Activated CD8-positive, alpha-beta T cell treated with anti-CD3 and anti-CD28 coated beads for 36 hours (primary cell): ENCODE results near the gene BAG2. TPM values are rescaled to one million over a fixed set of nuclear protein-coding genes. Genes with fewer than 3 reads are reported as not detected.

Experiments
- ATAC-seq: fragments of 200-7000 bp; cut with Tn5 transposase; one replicate; pipeline ENCODE4 v1.10.0; 2021; ENCODE audit warnings: mild to moderate bottlenecking, moderate library complexity
- CTCF ChIA-PET: fragments of 350-600 bp; sonication (Branson Sonifier 250); formaldehyde crosslinking; loops from one replicate; lab custom pipeline; 2021; ENCODE audit warnings: antibody characterized with exemption; lab: Charles Lee
- POLR2A ChIA-PET: fragments of 350-600 bp; sonication (Branson Sonifier 250); formaldehyde crosslinking; loops from one replicate; lab custom pipeline; 2021; ENCODE audit warnings: antibody characterized with exemption; lab: Charles Lee
- DNase-seq: peaks from one replicate; pipeline ENCODE4 v3.0.0-alpha.2; 2020
- H3K27ac Mint-ChIP-seq: one replicate; pipeline ENCODE4 v1.8.0; 2021; ENCODE audit warnings: mild to moderate bottlenecking, mixed read lengths
- H3K27me3 Mint-ChIP-seq: one replicate; pipeline ENCODE4 v1.8.0; 2021; ENCODE audit warnings: mixed read lengths
- H3K36me3 Mint-ChIP-seq: one replicate; pipeline ENCODE4 v1.8.0; 2021; ENCODE audit warnings: low read depth, mixed read lengths
- H3K4me1 Mint-ChIP-seq: one replicate; pipeline ENCODE4 v1.8.0; 2021; ENCODE audit warnings: low read depth, mixed read lengths
- H3K4me3 Mint-ChIP-seq: one replicate; pipeline ENCODE4 v1.8.0; 2021; ENCODE audit warnings: mild to moderate bottlenecking, moderate library complexity, mixed read lengths
- H3K9me3 Mint-ChIP-seq: one replicate; pipeline ENCODE4 v1.8.0; 2021; ENCODE audit warnings: mixed read lengths
- CTCF ChIP-seq: fragments of 200-600 bp; IDR thresholded peaks from one replicate; pipeline ENCODE4 v1.8.0; 2022; ENCODE audit warnings: antibody characterized with exemption, mild to moderate bottlenecking
- intact Hi-C: fragments of 100-400 bp; cut with micrococcal nuclease; formaldehyde crosslinking; loops from one replicate; pipeline ENCODE4 v1.10.0; 2022
- total RNA-seq, 2 experiments: library from RNA; stranded (reverse); gene quantifications; one replicate each; pipeline ENCODE4 v1.2.3, GENCODE V29; 2021

BAG2 gene
- total RNA-seq, 2 experiments from 2014 or later: 8.4 to 8.9 TPM

- no peak for TF ChIP-seq CTCF
- no peak overlapping the region for H3K27ac Mint-ChIP-seq
- ATAC-seq (no peak), DNase-seq (no peak)
- peaks cover 5% of the 10 kb centered on the region for H3K4me1 Mint-ChIP-seq
- H3K36me3 Mint-ChIP-seq: peaks cover 29% of the 10 kb centered on the region
- intact Hi-C loops: no loop called here
- CTCF ChIA-PET: no interaction called here
- no peaks in the 10 kb centered on the region for H3K27me3 Mint-ChIP-seq
- POLR2A ChIA-PET: no interaction called here
- H3K4me3 Mint-ChIP-seq: no peak overlapping the region
- H3K9me3 Mint-ChIP-seq: peaks cover 3% of the 10 kb centered on the region
Observed at GRCh38 chr6:57159127-57159526, 13.0 kb upstream of the BAG2 start.

- ChIA-PET CTCF (interaction anchor here (1.7 kb wide), 1 partner anchor 9 kb away, joined by 6 read pairs; the partner anchor contains the start of gene BAG2), POLR2A (no interaction called here)
- Mint-ChIP-seq H3K4me3 (no peak overlapping the region), H3K9me3 (peaks cover 12% of the 10 kb centered on the region), H3K27me3 (no peaks in the 10 kb centered on the region), H3K36me3 (peaks cover 45% of the 10 kb centered on the region), H3K4me1 (peaks cover 5% of the 10 kb centered on the region), H3K27ac (no peak overlapping the region)
- intact Hi-C loops: no loop called here
- DNase-seq (no peak), ATAC-seq (no peak)
- TF ChIP-seq CTCF: no peak
Observed at GRCh38 chr6:57162028-57162427, 10.1 kb upstream of the BAG2 start.

DNA sequence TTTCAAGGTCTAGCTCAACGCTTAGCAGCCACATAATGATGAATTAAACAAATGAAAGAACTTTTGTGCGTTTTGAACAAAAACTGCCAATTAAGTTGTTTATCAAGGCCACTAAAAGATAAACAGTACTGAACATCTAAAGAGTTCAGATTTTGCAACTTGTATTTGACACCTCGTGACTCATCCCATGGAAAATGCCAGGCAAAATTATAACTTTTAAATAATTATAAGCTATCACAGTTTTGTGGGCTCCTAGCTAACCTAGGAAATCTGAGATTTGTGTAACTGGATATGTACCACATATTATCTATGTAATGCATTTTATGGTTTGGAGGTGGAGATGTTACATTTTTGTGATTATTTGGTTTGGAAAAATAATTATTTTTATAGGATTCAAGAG is 9.6 kb upstream of the BAG2 start:
- DNase-seq (no peak), ATAC-seq (no peak)
- H3K4me1 Mint-ChIP-seq: peaks cover 5% of the 10 kb centered on the region
- peaks cover 12% of the 10 kb centered on the region for H3K9me3 Mint-ChIP-seq
- peaks cover 45% of the 10 kb centered on the region for H3K36me3 Mint-ChIP-seq
- POLR2A ChIA-PET: no interaction called here
- H3K27ac Mint-ChIP-seq: no peak overlapping the region
- no peak for TF ChIP-seq CTCF
- intact Hi-C loops: no loop called here
- H3K4me3 Mint-ChIP-seq: no peak overlapping the region
- no peaks in the 10 kb centered on the region for H3K27me3 Mint-ChIP-seq
- CTCF ChIA-PET: no interaction called here

GRCh38 chr6:57163956-57164355 is 8.2 kb upstream of the BAG2 start:
- Mint-ChIP-seq H3K4me3 (no peak overlapping the region), H3K9me3 (peaks cover 12% of the 10 kb centered on the region), H3K4me1 (no peaks in the 10 kb centered on the region), H3K27ac (no peak overlapping the region), H3K27me3 (no peaks in the 10 kb centered on the region), H3K36me3 (peaks cover 40% of the 10 kb centered on the region)
- DNase-seq (no peak), ATAC-seq (no peak)
- ChIA-PET POLR2A (no interaction called here), CTCF (interaction anchor here (0.7 kb wide), 1 partner anchor 162 kb away, joined by 3 read pairs; no protein-coding TSS in a partner anchor)
- intact Hi-C loops: no loop called here
- TF ChIP-seq CTCF: no peak

GRCh38 chr6:57165080-57165479 is 7.0 kb upstream of the BAG2 start:
- ATAC-seq: no peak
- H3K4me3 Mint-ChIP-seq: no peak overlapping the region
- peaks cover 12% of the 10 kb centered on the region for H3K9me3 Mint-ChIP-seq
- H3K36me3 Mint-ChIP-seq: peaks cover 40% of the 10 kb centered on the region
- H3K27me3 Mint-ChIP-seq: no peaks in the 10 kb centered on the region
- CTCF ChIA-PET: interaction anchor here (1.0 kb wide), 1 partner anchor 13 kb away, joined by 3 read pairs; no protein-coding TSS in a partner anchor
- H3K4me1 Mint-ChIP-seq: no peaks in the 10 kb centered on the region
- POLR2A ChIA-PET: no interaction called here
- no peak for DNase-seq
- no peak overlapping the region for H3K27ac Mint-ChIP-seq
- TF ChIP-seq CTCF: no peak
- intact Hi-C loops: no loop called here
